GM18520 (cell line): ENCODE results near the gene ATP5PF.
"Not testable (repeated sequence)": the region's sequence is repeated elsewhere in the genome, so short reads cannot be mapped to it uniquely, and the experiment has no call there.

Experiments used
- ATAC-seq: cut with Tn5 transposase; IDR thresholded peaks from one replicate; pipeline ENCODE4 v1.9.1; 2021; ENCODE audit not compliant: unreplicated experiment

The ATP5PF gene

DNA sequence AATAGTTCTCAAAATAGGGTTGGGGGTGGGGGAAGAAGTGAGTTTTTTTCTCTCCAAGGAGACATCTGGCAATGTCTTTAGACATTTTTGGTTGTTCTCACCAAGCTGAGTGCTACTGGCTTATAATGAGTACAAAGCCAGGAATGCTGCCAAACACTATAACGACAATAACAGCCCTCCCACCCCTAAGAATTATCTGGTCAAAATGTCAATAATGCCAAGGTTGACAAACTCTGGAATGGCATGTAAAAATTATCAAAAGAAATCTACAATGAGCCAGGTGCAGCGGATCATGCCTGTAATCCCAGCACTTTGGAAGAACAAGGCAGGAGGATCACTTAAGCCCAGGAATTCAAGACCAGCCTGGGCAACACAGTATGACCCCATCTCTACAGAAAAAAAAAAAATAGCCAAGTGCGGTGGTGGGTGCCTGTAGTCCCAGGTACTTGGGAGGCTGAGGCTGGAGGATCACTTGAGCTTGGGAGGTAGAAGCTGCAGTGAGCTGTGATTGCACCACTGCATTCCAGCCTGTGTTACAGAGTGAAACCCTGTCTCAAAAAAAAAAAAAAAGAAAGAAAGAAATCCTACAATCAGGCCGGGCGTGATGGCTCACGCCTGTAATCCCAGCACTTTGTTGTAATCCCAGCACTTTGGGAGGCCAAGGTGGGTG lies 2.5 kb downstream of the ATP5PF start:
- no peak for ATAC-seq

DNA sequence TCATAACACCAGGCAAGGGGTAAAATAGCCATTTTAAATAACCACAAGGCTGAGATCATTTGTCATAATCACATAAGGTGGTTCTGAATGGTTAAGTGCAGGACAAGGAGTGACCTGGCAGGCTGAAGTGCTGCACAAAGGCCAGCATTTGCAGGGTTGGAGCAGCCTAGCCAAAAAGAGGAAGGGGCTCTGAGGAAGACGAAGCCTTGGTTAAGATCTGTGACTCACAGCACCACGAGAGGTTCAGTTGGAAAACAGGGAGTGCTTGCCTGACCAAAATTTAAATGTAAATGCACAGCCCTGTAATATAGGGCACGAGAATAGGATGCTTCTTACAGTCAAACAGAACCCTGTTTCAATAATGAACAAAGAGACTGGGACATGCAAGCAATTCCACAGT lies 12.1 kb downstream of the ATP5PF start:
- ATAC-seq: no peak

GRCh38 chr21:25721987-25722386 lies 12.7 kb downstream of the ATP5PF start:
- no peak for ATAC-seq

DNA sequence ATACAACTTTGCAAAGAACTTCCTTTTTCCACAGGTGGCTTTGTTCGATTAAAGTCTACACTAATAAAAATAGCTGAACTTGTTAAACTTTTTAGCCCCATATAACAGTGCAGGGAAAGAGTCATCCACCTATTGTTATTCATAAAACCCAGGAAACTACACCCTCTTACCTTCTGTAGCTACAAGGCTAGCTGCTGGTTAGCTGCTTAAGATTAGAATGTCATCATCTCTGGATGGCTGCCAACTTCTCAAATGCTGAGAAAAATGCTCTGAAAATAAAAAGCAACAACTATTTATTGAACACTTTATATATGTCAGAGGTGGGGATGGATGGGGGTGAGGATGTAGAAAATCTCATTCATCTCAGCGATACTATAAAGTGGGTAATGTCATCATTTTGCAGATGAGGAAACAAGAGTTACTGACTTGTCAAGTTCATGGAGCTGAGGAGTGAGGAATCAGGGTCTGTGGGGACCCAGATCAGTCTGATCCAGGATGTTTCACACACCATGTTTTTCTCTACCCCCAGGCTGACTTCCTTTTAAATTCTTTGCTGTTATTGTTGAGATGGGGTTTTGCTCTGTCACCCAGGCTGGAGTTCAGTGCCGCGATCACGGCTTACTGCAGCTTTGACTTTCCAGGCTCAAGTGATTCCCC lies 17.1 kb downstream of the ATP5PF start:
- ATAC-seq: no peak

GRCh38 chr21:25714066-25714465 lies 20.6 kb downstream of the ATP5PF start:
- ATAC-seq: not testable (repeated sequence)

- ATAC-seq: no peak
Observed at GRCh38 chr21:25710550-25710949, 24.2 kb downstream of the ATP5PF start.

DNA sequence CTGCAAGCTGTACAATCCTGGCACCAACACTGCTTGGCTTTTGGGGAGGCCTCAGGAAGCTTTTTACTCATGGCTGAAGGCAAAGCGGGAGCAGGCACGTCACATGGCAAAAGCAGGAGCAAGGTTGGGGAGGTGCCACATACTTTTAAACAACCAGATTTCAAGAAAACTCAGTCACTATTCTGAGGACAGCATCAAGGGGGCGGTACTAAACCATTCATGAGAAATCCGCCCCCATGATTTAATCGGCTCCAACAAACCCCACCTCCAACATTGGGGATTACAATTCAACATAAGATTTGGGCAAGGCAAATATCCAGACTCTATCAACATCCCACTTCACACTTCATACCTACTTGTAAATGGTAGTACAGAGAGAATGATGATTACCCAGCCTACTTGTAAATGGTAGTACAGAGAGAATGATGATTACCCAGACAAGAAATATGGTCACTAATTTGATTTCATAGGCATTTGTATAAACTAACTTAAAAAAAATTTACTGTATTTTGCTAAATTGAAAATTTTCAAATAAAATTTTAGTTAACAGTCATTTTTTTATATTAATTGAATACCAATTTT lies 24.9 kb downstream of the ATP5PF start:
- no peak for ATAC-seq

DNA sequence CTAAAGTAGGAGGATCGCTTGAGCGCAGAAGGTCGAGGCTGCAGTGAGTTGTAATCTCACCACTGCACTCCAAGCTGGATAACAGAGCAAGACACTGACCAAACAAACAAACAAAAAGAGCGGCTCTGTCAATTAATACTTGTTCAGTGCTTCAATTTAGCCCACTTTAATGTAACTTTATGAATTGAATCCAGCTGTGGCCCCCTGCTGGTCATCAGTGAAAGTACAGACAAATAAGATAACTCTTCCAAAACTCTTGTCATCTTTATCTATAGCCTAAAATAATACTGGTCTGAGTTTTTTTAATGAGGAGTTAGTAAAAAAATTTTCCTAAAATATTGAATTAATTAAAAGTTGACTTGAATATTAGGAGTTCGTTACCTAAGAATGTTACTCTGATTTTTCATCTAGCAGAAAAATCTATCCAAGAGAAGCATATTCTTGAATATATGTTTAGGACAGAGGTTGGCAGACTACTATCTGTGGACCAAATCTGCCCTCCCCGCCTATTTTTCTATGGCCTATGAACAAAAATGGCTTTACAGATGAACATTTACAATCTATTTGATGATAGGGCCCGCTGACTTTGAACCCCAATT lies 26.1 kb downstream of the ATP5PF start:
- no peak for ATAC-seq

GRCh38 chr21:25701529-25701928 lies 33.2 kb downstream of the ATP5PF start:
- ATAC-seq: no peak

- no peak for ATAC-seq
Observed at GRCh38 chr21:25700741-25701140, 34.0 kb downstream of the ATP5PF start.

GRCh38 chr21:25695461-25695860 lies 39.2 kb downstream of the ATP5PF start:
- not testable (repeated sequence) for ATAC-seq

DNA sequence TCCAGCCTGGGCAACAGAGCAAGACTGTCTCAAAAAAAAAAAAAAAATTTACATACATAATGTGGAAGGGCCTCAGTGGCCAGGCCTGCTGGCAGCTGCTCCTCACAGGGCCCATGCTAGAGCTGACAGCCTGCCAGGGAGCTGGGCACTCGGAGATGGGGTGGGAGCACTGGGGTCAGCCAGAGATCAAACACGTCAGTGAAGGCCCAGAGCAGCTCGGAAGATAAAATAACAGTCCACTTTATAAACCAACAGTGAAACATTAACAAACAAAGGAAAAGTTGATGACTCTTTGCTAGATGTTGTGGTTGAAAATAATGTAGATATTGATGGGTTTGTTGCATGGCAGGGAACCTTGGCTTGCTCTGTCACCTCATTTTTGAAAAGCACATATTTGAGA lies 42.7 kb downstream of the ATP5PF start:
- ATAC-seq: no peak

- ATAC-seq: no peak
Observed at GRCh38 chr21:25689226-25689625, 45.5 kb downstream of the ATP5PF start.

- no peak for ATAC-seq
Observed at GRCh38 chr21:25688275-25689155, 46.2 kb downstream of the ATP5PF start.

GRCh38 chr21:25687787-25688186 lies 46.9 kb downstream of the ATP5PF start:
- no peak for ATAC-seq

- ATAC-seq: no peak
Observed at GRCh38 chr21:25682382-25682781, 52.3 kb downstream of the ATP5PF start.

GRCh38 chr21:25676451-25676850 lies 58.3 kb downstream of the ATP5PF start:
- ATAC-seq: no peak
